Ascending aorta (tissue), 2 donors: ENCODE data around the gene CYP4F3. TPM values are rescaled to one million over a fixed set of nuclear protein-coding genes. Genes with fewer than 3 reads are reported as not detected.

Experiments used
- DNase-seq, 2 donors: peaks; one replicate each; pipeline ENCODE4 v3.0.0-alpha.2; 2019; ENCODE audit warnings: low spot score in 2 of 2
- H3K27ac ChIP-seq, 2 donors: fragments of 200-600 bp; sonication (generic); one replicate each; pipeline ENCODE4 v1.5.1; 2016 to 2017; ENCODE audit warnings: mild to moderate bottlenecking in 1 of 2
- H3K27me3 ChIP-seq: fragments of 200-600 bp; sonication (generic); one replicate; pipeline ENCODE4 v1.5.1; 2017
- H3K36me3 ChIP-seq, 2 donors: fragments of 200-600 bp; sonication (generic); one replicate each; pipeline ENCODE4 v1.5.1; 2016
- H3K4me1 ChIP-seq, 2 donors: fragments of 200-600 bp; sonication (generic); one replicate each; pipeline ENCODE4 v1.5.1; 2016 to 2017; ENCODE audit warnings: mild to moderate bottlenecking in 1 of 2
- H3K4me3 ChIP-seq, 2 donors: fragments of 200-600 bp; sonication (generic); one replicate each; pipeline ENCODE4 v1.5.1; 2016 to 2017; ENCODE audit warnings: mild to moderate bottlenecking in 1 of 2
- H3K9me3 ChIP-seq, 2 donors: fragments of 200-600 bp; sonication (generic); one replicate each; pipeline ENCODE4 v1.5.1; 2016
- intact Hi-C: fragments of 100-400 bp; cut with DNase I; formaldehyde crosslinking; loops from one replicate; pipeline ENCODE4 v1.15.1; 2023
- total RNA-seq: library from RNA; depleted of rRNA; stranded (reverse); fragments of >200 nt; gene quantifications from one replicate; pipeline ENCODE4 v1.1.0, GENCODE V29; 2016
- TF ChIP-seq, protein P1 (sequence below), 3 experiments: fragments of 200-600 bp in 2 of 3; fragments of 450-650 bp in 1 of 3; sonication (generic) in 2 of 3; IDR thresholded peaks; one replicate each; pipeline ENCODE4 v1.5.1; 2016 to 2019; ENCODE audit warnings: antibody characterized with exemption in 3 of 3, mild to moderate bottlenecking in 1 of 3, moderate library complexity in 1 of 3

Gene CYP4F3
- total RNA-seq, 1 donor from 2014 or later = not detected

DNA sequence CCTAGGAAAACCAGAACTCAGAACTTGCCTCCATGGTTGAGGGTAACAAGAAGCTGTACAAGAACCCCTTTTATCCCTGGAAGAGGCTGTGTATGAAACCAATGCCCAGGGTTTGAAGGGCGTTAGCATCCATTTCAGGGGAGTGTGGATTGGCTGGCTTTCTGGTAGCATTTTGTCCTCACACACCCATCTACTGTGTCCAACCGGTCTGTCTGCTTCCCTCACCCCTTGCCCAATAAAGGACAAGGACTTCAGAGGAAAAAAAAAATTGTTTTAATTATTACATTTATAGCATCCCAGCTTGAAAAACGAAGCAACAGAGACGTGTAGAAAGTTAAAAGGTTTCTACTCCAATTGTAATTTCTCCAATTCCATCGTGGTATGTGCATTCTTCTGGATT is 28.4 kb upstream of the CYP4F3 start:
- no peaks in the 10 kb centered on the region for H3K36me3 ChIP-seq
- H3K4me3 ChIP-seq = no peak overlapping the region
- DNase-seq = no peak
- intact Hi-C loops = no loop called here
- H3K4me1 ChIP-seq = no peaks in the 10 kb centered on the region
- no peaks in the 10 kb centered on the region for H3K27me3 ChIP-seq
- no peak overlapping the region for H3K27ac ChIP-seq
- TF ChIP-seq, protein P1, sequence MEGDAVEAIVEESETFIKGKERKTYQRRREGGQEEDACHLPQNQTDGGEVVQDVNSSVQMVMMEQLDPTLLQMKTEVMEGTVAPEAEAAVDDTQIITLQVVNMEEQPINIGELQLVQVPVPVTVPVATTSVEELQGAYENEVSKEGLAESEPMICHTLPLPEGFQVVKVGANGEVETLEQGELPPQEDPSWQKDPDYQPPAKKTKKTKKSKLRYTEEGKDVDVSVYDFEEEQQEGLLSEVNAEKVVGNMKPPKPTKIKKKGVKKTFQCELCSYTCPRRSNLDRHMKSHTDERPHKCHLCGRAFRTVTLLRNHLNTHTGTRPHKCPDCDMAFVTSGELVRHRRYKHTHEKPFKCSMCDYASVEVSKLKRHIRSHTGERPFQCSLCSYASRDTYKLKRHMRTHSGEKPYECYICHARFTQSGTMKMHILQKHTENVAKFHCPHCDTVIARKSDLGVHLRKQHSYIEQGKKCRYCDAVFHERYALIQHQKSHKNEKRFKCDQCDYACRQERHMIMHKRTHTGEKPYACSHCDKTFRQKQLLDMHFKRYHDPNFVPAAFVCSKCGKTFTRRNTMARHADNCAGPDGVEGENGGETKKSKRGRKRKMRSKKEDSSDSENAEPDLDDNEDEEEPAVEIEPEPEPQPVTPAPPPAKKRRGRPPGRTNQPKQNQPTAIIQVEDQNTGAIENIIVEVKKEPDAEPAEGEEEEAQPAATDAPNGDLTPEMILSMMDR (IDR thresholded peaks at IDR 0.05) = no peak
- no peaks in the 10 kb centered on the region for H3K9me3 ChIP-seq

DNA sequence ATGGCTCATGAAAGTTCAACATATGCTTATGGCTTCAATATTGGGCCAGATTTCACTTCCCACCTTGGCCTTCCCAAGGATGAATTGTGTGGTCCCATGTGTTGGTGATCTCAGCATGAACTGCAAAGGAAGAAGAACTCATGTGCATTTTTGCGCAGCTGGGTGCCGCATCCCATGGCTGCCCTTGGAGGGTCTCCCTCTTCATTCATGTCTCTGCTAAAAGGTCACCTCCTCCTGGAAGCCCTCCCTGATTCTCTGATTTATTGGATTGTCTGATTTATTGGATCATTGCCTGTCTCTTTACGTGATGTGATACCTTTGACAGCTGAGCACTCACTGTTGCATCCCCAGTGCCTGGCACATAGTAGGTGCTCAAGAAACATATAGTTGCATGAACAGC is 27.4 kb upstream of the CYP4F3 start:
- Histone ChIP-seq H3K27ac (no peak overlapping the region), H3K36me3 (no peaks in the 10 kb centered on the region), H3K4me3 (no peak overlapping the region), H3K9me3 (no peaks in the 10 kb centered on the region), H3K4me1 (no peaks in the 10 kb centered on the region), H3K27me3 (no peaks in the 10 kb centered on the region)
- TF ChIP-seq, protein P1 (IDR thresholded peaks at IDR 0.05) = no peak
- no peak for DNase-seq
- intact Hi-C loops = no loop called here

DNA sequence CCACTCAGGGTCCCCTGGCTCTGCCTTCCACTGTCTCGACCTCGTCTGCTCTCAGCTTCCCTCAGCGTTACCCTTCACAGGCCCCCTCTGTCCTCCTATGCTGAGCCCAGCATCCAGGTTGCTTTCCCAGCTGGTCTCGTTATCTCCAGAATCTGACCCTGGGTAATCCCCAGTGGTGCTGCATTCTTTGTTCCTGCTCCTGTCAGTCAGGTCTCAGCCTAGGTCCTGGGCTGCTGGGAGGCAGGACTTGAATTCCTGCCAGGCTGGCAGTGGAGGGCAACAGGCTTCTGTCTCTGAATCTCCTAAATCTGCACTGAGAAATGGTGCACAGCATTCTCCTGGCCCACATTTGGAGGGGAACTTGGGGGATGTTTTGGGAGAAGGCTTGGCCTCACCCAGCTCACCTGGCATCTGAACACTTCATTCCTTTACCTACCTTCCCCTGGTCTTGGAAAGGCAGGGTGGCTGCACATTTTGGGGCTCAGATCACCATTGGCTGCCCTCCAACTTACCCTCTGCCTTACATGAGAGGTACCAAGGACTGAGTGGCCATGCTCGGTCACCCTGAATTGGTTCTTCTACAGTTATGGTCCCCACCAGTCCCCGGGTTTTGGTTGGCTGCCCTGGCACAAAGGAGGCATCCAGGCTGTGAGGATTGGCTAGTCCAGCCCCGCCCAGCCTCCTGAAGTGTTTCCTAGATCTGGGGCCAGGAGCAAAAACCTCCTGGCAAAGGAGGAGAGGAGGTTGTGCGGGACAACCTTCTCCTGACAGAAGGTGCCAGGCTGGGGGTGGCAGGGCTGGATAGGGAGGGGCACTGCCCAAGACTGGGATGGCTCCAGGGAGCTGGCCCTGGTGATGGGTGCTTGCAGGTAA is 26.0 kb upstream of the CYP4F3 start, which contains the start of gene CYP4F8:
Gene CYP4F8 (plus strand): TSS at position 712 of the 873 bp plus-strand sequence. CDS start 399 bp downstream, outside the sequence.
- no peak within 1 kb of the TSS for H3K4me3 ChIP-seq
- no peak within 1 kb of the TSS for H3K27ac ChIP-seq
- TF ChIP-seq, protein P1 (IDR thresholded peaks at IDR 0.05) = no peak
- no peaks in the 10 kb centered on the region for H3K4me1 ChIP-seq
- H3K9me3 ChIP-seq = no peaks in the 10 kb centered on the region
- no peak for DNase-seq
- no peaks in the 10 kb centered on the region for H3K27me3 ChIP-seq
- H3K36me3 ChIP-seq = no peaks in the 10 kb centered on the region
- intact Hi-C loops = no loop called here

DNA sequence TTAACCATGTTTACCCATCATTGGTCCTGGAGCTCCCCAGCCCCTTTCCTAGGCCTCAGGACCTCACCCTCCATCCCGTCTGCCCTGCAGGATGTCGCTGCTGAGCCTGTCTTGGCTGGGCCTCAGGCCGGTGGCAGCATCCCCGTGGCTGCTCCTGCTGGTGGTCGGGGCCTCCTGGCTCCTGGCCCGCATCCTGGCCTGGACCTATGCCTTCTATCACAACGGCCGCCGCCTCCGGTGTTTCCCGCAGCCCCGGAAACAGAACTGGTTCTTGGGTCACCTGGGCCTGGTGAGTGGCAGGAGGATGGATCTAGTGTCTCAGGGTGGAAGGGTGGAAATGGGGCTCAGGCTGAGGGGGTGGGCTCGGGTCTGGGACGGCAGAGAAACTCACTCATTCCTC is 25.2 kb upstream of the CYP4F3 start:
- no peak for DNase-seq
- Histone ChIP-seq H3K36me3 (no peaks in the 10 kb centered on the region), H3K27me3 (no peaks in the 10 kb centered on the region), H3K4me1 (no peaks in the 10 kb centered on the region), H3K4me3 (no peak overlapping the region), H3K9me3 (no peaks in the 10 kb centered on the region), H3K27ac (no peak overlapping the region)
- intact Hi-C loops = no loop called here
- TF ChIP-seq, protein P1 (IDR thresholded peaks at IDR 0.05) = no peak

DNA sequence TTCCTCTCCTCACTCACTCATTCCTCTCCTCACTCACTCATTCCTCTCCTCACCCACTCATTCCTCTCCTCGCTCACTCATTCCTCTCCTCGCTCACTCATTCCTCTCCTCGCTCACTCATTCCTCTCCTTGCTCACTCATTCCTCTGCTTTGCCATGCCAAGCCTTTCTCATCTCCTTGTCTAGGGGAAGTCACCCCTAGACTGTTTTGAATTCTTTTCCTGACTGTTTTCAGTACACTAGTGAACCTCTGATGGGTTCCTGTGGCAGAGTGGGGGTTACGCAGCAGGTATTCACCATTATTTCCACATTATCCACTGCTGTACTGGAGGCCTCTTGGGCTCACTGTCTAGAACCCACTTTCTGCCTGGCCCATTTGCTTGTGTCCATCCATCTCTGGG is 24.5 kb upstream of the CYP4F3 start:
- no peaks in the 10 kb centered on the region for H3K27me3 ChIP-seq
- TF ChIP-seq, protein P1 (IDR thresholded peaks at IDR 0.05) = no peak
- intact Hi-C loops = no loop called here
- H3K4me3 ChIP-seq = no peak overlapping the region
- no peaks in the 10 kb centered on the region for H3K4me1 ChIP-seq
- no peaks in the 10 kb centered on the region for H3K36me3 ChIP-seq
- no peak overlapping the region for H3K27ac ChIP-seq
- H3K9me3 ChIP-seq = no peaks in the 10 kb centered on the region
- DNase-seq = no peak
